Hepatic stellate cell (primary cell): ENCODE results near the gene LRRTM1.

ENCODE experiments used
- DNase-seq: peaks from one replicate; pipeline ENCODE4 v3.0.0; 2011; ENCODE audit warnings: low spot score

LRRTM1 gene, protein sequence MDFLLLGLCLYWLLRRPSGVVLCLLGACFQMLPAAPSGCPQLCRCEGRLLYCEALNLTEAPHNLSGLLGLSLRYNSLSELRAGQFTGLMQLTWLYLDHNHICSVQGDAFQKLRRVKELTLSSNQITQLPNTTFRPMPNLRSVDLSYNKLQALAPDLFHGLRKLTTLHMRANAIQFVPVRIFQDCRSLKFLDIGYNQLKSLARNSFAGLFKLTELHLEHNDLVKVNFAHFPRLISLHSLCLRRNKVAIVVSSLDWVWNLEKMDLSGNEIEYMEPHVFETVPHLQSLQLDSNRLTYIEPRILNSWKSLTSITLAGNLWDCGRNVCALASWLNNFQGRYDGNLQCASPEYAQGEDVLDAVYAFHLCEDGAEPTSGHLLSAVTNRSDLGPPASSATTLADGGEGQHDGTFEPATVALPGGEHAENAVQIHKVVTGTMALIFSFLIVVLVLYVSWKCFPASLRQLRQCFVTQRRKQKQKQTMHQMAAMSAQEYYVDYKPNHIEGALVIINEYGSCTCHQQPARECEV

DNA sequence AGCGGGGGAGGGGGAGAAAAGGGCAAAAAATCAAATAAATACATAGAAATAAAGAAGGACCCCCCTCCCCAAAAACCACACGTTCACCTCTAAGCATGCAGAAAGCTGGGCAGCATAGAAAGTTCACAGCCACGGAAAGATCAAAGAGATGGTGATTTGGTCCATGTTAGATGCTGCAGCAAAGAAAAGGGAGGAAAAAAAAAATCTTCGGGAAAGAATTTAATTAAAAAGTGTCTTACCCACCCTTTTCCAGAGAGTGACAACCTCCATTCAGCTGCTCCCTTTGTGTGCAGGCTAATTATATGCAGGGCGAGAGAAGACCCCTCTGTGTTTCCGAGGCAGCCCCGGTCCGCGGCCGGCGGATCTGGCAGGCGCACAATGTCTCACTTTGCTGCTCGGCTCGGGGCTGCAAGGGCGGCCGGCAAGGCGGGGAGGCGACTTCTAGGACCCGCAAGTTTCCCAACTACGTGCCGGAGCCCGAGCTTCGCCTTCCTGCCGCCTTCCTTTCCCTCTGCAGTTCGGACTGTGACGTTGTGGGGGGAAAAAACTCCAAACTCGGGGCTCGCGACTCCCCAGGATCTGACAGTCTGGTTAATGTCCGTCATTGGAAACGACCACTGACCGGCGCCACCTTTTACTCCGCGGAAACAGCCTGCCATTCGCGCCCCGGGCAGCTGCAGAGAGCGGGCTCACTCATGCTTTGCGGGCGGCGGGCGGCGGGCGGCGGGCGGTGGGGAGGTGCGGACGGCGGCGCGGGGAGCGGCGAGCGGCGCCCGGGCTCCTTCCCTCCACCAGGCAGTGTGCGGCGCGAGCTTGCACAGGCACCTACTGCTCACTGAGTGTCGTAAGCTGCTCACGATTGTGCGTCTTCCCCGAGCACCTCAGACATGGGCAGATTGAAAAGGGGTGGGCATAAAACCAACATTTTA, at the start of gene LRRTM1:
Gene LRRTM1 (minus strand): TSS at position 844 of the 929 bp plus-strand sequence. CDS start 933 bp downstream, outside the sequence.
- no peak for DNase-seq

DNA sequence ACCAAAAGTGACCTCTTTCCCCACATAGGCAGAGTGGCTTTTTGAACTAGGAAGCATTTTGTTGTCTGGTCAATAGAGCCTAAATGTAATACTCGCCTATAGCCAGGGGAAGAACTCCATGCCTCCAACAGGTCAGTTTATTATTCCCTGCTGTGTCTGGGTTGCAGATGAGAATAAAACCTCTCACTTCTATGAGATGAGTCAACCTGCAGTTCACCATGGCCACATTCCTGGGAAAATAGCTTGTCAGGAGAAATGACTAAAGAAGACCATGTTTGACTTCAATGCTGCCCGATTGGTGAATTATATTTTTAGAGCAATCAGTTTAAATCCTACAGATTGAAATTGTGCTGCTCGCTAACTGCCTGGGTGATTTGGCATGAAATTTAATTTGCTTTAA, 46.7 kb upstream of the LRRTM1 start:
- no peak for DNase-seq

DNA sequence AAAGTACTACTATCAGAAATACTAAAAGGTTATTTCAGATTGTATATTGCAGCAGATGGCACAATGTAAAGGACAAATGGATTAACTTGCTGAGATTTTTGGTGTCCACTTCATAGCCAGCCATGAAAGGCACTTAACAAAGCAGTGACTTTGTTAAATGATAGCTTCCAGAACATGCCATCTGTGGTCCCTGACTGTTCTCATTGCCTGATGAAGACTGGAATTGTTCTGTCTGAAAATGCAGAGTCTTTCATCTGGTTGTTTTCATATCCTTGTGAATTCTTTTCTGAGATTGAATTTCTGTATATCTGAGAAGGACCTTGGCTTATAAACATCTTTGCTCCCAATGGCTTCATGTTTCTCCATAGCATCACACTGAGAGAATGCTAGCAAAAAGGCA, 44.4 kb upstream of the LRRTM1 start:
- no peak for DNase-seq

DNA sequence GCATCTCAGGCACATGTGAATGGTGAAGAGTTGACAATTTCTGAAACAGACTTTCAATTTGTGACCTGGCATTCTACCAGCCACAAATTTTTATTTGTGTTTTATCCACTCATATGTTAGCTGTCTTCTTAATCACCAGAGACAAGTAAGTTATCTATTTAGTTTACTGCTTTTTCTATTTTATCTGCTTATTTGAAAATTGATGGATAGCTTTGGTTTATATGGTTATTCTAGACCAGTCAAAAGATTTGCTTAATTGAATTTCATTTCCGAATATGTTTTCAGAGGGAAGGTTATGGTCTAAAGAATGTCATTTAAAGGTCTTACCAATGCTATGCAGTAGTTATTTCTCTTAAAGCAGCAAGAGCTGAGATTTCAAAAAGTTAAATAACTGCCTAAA, 43.5 kb upstream of the LRRTM1 start:
- DNase-seq = no peak

DNA sequence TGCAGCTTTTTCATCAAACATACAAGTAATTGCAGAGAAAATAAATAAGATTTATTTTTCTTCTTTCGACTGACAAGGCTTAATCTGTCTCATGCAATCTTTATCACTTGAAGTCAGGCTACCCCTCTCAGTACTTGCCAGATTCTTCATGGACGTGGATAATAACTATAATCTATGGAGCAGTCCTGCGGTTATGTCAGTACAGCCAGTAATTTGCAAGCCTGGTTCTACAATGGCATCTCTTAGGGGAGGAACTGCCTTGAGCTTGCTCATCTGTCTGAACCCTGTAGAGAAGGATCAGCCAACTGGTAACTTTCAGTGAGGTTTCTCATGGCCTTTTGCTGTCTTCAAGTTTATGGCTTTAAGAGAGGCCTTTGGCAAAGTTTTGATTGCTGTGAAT, 35.5 kb upstream of the LRRTM1 start:
- no peak for DNase-seq

DNA sequence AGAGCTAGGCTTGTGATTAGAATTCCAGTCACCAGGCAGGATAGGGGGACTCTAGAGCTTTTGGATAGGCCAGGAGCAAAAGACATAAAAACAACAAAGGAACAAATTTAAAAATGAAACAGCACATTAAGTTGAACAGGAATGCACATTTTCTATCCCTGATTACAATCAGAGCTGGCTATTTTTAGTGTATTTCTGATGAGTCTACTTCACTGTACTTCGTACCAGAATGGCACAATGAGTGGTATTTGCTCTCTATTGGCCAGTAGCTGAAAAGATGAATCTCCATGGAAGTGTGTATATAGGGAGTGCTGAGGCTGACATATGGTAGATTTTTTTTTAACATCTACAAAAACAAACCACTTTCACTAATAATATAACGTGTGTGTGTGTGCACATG, 34.2 kb upstream of the LRRTM1 start:
- no peak for DNase-seq

DNA sequence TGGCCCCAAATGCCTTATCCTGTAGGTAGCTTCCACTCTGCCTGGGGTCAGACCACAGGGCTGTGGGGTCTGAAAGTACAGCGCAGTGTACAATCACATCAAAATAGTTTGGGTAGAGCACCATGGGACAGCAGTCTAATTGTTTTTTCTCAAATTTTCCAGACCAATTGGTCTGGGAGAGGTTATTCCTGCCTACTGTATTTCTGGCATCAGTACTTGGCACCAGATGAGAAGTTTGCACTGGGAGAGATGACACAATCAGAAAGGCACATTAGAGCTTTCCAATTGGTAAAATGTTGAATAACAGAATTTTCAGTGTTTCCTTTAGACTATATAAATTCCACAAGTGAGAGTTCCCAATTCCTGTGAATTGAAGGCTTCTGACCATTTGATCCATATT, 30.9 kb upstream of the LRRTM1 start:
- no peak for DNase-seq

DNA sequence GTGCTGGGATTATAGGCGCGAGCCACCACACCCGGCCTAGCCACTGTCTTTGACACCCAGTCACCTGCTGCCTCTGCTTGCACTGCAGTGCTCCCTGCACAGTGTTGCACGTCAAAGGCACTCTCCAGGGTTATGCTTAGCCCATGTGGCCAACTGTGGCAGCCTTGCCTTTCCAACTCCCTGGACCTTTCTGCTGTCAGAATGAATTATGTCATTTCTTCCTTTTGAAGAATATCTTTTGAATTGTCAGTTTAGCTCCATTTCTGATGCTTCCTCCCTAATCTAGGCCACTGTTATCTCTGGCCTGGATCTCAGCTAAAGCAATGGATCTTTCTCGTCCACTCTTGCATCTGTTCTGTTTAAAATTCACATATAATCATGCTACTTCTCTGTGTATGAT, 29.3 kb upstream of the LRRTM1 start:
- DNase-seq = no peak

DNA sequence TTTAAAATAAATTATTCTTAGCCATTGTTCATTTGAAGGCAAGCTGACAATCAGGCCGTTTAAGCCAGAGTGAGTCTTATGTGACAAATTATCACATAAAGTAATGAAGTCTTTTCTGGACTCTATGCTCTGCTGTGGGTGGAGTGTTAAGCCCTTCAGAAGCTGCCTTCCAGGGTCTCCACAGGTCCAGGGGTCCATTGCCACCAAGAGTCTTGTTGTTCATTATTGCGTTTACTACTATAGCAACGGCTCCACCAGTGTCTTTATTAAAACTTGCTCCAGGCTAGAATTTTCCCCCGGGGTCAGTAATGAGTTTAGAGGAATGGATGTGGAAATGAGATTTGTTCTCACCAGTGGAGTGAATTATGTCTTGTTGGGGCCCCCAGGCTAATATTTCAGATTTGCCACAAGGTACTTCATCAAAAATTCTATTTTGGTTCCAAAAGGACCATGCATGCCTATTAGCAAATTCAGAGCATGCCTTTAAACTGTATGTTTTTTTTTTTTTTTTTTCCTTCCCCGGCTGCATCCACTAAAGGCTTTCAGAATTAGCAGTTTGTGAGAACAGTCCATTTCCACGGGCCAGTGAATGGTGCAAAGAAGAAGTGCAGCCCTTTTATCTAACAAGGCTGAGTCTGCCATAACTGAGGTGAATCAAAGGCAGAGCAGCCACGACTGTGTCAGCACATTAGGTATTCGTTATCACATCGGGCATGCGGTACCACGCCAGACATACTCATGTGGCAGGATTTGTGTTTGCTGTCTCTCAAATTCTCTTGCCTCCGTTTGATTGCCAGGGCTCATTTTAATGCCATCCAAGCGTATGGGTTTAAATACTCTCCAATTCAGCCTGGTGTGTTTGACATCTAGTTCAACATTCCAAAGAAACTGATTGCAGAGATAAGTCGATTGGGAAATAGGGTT, 26.2 kb upstream of the LRRTM1 start:
- no peak for DNase-seq

DNA sequence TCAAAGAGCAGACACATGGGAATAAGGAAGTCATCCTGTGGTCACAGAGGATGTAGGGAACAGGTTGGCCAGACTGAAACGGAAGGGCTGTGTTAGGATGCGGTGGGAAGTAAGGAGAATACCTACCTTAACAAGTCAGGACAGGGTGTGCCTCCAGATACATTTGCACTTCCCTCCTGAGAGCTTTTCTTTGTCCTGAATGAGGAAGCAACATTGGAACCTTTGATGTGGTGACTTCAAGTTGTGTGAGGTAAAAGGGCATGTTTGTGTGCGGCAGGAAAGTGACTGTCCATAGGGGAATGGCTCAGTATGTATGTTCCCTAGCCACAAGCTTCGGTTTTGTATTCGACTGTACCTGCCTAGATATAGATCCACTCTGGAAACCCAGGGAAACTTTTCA, 24.9 kb upstream of the LRRTM1 start:
- no peak for DNase-seq

DNA sequence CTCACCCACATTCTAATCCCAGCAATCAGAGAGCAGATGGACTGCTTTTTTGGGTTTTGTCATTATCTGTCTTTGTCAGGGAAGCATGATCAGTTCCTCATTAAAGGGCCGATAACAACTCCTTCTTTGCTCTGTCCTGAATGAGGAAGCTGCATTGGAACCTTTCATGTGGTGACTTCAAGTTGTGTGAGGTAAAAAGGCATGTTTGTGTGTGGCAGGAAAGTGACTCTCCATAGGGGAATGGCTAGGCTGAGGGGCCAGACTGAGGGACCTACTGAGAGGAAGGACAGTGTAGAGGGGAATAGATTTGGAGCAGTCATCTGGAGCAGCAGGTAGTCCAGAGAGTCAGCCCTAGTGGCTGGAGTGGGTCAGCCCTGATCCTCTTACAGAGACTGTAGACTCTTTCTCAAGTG, 23.6 kb upstream of the LRRTM1 start:
- DNase-seq = no peak

DNA sequence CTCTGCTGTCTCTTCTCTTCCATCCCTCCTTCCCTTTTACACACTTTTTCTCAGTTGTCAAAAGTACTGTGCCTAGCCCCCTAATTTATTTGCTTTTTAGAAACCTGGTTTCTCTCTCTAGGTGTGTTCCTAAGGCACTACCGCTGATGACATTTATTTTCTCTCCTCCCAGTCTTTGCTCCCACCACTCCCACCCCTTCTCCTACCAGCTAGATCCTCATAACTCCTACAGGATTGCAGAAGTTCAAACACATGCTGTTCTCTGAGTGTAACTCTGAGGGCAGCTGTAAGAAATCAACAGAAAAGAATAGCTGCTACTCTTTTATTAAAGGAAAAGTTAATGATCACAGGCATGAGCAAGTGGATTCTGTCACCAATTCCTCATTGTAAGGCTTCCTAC, 22.3 kb upstream of the LRRTM1 start:
- DNase-seq = no peak

DNA sequence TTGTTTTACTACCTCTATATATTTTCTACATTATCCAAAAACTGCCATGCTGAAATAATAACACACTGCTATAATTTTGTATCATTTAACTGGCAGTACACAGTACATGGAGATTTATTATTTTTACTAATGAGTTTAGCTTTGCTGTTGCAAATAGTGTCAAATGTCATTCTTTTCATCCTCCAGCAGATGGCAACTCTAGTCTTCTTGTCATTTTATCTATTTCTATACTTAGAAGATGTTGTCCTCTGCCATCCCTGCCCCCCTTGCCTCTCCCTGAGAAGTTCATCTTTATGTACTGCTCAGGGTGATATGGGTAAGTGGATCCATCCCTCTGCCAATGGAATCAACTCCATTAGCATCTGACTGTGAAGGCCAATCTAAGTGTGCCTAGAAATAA, 21.7 kb upstream of the LRRTM1 start:
- no peak for DNase-seq

DNA sequence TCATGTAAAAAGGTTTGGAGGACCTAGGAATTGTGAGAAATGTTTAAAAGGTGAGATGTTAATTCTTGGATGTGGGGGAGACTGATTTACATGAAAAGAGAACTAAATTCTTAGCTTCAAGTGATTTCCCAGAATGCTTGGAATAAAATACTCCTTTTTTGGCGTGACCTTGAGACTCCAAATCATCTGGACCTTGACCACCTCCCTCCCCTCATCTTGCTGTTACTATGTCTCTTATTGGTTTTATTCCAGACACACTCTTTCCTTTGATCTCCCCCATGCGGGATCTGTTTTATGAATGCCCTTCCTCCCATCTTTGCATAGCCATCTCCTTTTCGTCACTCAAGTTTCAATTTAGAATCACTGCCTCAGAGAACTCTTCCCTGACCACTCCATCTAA, 20.0 kb upstream of the LRRTM1 start:
- no peak for DNase-seq

DNA sequence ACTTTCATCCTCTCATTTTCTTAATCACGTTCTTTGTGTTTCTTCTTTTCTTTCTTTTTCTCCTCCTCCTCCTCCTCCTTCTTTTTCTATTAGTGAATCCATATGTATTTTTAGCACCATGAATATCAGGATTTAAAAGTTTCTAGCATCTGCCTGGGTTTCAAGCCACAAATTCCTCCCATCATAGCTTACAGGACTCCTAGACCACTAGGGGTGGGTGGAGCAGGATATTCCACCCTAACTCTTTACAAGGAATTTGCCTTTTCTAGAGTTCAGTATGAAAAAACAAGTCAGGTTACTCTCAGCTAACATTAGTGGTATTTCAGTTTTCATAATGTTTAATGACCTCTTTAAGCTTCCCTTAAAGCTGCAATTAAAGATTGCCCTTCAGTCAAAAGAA, 19.1 kb upstream of the LRRTM1 start:
- no peak for DNase-seq

DNA sequence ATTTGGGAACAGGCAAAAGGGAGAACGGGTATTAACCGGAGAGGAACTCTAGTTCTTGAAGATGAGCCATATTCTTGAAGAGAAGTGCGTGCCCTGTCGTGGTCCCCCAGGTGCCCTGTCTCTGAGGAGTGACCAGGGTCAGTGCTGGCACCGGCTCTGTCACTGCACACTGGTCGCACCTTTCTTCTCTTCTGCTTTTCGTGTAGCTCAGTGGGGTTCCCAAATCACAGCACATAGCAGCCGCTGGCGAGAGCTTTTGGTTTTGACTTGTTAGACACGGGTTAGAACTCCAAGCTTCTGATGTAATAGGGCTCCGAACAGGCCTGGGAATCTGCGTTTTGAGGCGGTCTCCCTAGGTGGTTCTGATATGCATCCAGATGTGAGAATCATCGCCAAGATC, 18.4 kb upstream of the LRRTM1 start:
- no peak for DNase-seq

DNA sequence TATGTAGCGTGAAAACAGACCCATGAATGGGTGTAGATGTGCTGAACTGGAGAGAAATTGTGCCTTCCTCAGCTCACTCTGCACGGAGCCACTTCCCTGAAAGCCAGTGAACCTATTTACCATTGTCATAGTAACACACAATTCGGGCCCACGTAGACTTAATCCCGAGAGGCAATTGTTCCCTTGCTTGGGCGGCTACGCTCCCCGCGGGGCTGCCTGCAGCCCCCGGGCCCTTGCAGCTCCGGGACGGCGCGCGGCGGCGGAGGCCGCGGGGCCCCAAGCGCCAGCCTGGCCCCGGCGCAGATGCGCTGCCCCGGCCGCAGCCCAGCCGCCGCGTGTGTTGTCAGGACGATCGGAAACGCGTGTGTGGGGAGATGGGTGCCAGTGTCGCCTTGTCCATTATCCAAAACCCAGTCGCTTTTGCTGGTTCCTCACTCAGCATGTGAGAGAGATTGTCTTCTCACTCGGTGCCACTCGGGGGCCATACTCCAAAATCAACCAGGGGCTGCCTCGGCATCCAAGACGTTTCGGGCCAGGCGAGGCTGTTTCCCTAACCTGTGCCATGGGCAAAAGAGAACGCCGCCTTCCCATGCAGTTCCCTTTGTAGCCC, 17.9 kb upstream of the LRRTM1 start:
- DNase-seq = no peak

DNA sequence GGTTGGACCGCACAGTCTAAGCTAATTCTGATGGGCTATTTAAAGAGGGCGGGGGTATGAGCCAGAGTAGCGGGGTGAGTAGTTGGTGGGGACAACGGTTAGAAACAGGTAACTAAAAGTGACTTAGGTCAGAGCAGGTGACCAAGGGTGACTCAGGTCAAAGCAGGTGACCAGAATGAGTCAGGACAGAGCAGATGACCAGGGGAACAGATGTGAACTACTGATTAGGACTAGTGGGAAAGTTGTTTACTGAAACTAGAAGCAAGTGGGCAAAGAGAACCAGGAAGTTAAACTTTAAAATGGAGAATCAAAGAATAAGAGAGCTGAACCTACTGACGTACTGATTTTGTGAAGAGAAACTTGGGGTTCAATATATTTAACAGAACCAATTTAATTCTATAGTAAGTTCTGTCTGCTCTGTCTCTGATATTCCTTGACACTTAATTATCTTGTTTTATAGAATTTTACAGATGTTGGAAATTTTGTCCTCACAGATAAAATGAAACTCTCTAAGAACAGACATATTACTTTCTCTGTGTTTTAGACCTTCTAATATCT, 7.8 kb upstream of the LRRTM1 start:
- no peak for DNase-seq

DNA sequence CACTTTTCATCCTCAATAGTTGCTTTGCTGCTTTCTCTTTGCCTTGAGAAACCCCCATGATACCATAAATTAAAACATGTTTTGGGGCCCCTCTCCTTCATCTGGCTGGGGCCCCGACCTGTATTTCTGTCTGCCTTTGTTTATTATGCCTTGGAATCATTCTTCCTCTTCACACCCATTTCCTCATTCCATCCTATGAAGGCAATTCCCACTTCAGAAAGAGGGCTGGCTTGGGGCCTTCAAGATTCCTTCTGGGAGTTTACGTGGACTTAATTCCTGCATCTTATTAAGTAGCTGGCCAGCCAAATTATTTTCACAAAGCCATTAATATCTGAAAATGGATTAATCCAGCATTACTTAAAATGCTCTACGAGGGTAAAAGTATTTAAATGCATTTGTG, 6.8 kb upstream of the LRRTM1 start:
- no peak for DNase-seq

DNA sequence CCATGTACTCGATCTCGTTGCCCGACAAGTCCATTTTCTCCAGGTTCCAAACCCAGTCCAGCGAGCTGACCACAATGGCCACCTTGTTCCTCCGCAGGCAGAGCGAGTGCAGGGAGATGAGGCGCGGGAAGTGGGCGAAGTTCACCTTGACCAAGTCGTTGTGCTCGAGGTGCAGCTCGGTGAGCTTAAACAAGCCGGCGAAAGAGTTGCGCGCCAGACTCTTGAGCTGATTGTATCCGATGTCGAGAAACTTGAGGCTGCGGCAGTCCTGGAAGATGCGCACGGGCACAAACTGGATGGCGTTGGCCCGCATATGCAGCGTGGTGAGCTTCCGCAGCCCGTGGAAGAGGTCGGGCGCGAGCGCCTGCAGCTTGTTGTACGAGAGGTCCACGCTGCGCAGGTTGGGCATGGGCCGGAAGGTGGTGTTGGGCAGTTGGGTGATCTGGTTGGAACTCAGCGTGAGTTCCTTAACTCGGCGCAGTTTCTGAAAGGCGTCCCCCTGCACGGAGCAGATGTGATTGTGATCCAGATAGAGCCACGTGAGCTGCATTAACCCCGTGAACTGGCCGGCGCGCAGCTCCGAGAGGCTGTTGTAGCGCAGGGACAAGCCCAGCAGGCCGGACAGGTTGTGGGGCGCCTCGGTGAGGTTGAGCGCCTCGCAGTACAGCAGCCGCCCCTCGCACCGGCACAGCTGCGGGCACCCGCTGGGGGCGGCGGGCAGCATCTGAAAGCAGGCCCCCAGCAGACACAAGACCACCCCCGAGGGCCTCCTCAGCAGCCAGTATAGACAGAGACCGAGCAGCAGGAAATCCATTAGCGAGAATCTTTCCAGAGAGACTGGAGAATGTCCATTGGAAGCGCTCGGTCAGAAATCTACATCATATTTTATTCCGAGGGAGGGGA, 1.3 kb downstream of the LRRTM1 start:
- DNase-seq = no peak
